GM20000 (cell line): ENCODE results near the gene CAND2.
A peak's percentile ranks its signal among the peaks of the same experiment; 100 is the strongest.

ENCODE experiments used
- DNase-seq: peaks from one replicate; pipeline ENCODE4 v3.0.0; 2012; ENCODE audit warnings: low spot score
- TF ChIP-seq, protein P1 (sequence below): IDR thresholded peaks from 2 replicates; pipeline ENCODE4 v1.5.1; 2012; ENCODE audit warnings: mild to moderate bottlenecking, control low read depth; ENCODE audit errors: extremely low read depth, missing control alignments

The CAND2 gene

DNA sequence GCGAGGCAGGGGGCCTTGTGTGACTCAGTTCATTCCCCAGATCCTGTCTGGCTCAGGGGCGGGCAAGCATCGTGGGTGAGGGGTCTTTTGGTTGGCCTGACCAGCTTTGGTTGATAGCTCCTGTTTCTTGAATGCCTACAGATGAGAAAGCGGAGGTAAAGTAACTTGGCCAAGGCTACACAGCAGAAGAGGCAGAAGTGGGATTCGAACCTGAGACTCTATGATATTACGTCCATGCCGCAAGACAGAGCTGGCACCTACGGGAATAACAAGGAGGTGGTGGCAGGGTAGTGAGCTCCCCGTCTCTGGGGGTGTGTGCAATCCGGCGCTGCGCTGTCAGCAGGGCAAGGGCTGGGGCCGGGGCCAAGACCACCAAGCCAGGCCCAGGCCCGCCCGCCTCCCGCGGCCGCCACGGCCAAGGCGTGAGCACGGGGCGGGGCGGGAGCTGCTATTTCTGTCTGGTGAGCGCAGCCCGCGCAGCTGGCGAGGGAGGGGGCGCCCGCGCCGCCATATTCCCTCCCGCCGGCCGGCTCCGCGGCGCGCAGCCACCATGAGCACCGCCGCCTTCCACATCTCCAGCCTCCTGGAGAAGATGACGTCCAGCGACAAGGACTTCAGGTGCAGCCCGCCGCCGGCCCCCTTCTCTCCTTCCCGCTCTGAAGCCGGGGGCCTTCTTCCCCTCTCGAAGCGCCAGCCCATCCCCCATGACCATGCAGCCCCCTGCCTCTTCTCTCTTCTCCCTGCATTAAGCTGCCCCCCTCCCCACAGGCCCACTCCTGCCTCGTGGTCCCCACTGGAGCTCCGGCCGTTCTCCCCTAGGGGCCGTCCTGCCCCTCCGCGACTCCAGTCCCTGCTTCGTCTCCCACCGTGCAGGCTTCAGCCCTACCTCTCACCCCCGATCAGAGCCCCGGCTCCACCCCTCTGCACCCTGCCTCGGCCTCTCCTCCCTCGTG is at the start of gene CAND2:
TSS of gene CAND2 (plus strand) at position 510 of the 953 bp plus-strand sequence. CDS start at position 551, 41 bp downstream.
- TF ChIP-seq, protein P1, sequence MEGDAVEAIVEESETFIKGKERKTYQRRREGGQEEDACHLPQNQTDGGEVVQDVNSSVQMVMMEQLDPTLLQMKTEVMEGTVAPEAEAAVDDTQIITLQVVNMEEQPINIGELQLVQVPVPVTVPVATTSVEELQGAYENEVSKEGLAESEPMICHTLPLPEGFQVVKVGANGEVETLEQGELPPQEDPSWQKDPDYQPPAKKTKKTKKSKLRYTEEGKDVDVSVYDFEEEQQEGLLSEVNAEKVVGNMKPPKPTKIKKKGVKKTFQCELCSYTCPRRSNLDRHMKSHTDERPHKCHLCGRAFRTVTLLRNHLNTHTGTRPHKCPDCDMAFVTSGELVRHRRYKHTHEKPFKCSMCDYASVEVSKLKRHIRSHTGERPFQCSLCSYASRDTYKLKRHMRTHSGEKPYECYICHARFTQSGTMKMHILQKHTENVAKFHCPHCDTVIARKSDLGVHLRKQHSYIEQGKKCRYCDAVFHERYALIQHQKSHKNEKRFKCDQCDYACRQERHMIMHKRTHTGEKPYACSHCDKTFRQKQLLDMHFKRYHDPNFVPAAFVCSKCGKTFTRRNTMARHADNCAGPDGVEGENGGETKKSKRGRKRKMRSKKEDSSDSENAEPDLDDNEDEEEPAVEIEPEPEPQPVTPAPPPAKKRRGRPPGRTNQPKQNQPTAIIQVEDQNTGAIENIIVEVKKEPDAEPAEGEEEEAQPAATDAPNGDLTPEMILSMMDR: no peak
- peak; percentile 51 for DNase-seq

DNA sequence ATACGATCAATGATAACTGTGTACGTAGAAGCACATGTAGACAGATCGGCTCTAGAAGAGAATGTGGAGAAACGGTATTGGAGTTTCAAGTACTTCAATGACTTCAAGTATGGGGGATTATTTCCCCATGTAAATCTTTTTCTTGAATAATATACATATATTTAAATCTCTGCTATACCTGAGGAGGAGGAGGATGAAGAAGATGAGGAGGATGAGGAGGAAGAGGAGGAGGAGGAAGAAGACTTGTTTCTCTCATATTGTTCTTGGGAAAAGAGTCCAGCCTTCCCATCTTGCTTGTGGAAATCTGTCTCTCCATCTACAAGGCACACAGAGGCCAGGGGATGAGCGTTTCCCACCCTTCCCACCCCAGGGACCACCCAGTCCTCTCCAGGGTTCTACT is 48.0 kb upstream of the CAND2 start:
- no peak for DNase-seq
- TF ChIP-seq, protein P1: no peak

DNA sequence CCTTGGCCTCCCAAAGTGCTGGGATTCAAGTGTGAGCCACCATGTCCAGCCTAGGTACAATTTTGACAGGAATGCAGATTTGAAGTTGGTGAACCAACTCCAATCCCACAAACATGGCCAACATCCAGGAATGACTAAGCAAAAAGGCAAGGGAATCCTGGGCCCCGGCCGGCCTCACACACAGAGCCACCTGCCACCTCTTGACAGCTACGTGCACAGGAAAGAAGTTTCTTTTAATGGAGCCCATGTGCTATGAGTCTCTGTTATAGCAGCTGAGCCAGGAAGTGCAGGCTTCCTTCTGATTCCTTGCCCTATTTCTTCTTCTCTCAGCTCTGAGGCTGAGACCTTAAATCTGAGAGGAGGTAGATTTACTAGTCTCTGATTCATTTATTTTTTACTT is 46.3 kb upstream of the CAND2 start:
- TF ChIP-seq, protein P1: no peak
- no peak for DNase-seq

DNA sequence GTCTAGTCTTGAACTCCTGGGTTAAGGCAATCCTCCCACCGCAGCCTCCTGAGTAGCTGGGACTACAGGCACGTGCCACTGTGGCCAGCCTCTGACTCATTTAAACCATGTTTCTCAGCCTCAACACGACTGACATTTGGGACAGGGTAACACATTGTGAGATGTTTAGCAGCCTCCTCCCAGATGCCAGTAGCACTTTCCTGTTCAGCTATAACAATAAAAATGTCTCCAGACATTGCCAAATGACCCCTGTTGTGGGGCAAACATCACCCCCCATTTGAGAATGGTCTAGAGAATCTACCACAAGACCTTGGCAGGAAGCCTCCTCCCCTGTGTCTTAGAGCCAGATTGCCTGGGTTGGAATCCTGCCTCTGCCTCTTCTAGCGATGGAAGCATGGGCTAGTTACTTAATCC is 45.8 kb upstream of the CAND2 start:
- DNase-seq: no peak
- TF ChIP-seq, protein P1: no peak

DNA sequence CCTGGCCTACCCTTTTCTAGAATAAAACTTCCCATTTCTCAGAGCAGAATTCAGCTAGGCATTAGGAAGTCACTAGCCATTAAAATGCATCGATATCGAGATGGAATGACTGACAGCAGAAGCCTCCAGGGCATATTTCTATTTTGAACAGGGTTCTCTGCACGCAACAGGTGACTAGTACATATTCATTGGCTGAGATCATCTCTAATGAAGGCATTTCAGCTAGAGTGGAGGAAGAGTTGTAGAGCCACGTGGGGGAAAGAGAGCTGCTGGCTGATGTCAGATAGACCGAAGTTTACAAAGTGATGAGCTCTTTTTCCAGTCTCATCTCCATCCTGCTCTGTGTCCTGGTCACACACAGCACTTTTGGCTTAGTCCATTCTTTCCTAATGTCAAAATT is 44.9 kb upstream of the CAND2 start:
- DNase-seq: no peak

DNA sequence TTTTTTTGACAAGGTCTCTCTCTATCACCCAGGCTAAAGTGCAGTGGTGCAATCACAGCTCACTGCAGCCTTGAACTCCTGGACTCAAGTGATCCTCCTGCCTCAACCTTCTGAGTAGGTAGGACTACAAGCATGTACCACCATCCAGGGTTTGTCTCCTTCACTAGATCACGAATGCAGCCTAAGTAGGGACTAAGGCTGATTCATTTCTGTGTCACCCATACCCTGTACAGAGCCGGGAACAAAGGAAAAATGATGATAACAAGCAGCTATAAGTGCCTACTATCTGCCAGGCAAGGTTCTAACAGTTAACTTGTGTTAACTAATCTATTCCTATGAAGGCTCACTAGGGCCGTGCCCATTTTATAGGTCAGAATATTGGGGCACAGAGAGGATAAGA is 44.4 kb upstream of the CAND2 start:
- no peak for DNase-seq
- TF ChIP-seq, protein P1: no peak

More for the DNA sequence above, 44.9 kb upstream of the CAND2 start:
- TF ChIP-seq, protein P1: no peak

DNA sequence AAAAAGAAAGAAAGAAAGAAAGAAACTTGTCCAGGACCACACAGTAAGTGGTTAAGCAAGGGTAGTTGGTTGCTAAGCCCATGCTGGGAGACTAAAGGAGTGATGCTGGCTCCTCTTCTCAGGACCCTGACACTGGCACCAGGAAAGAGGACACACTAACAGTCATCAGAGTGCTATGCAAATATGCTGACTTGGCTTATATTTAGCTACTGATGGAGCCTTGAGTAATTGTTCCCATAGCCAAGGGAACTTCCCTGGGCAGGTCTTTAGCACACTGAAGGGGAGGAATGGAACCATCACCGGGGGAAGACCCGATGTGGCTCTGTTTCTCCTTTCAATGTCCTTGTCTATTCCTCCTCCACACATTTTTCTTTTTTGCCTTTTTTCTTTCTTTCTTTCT is 43.7 kb upstream of the CAND2 start:
- TF ChIP-seq, protein P1: no peak
- DNase-seq: no peak
